ENCODE measurements around the gene IGBP1. TPM values are rescaled to one million over a fixed set of nuclear protein-coding genes. Genes with fewer than 3 reads are reported as not detected.

The IGBP1 gene
- total and polyA plus RNA-seq, 10 of the 15 experiments (the other 5 are each of a cell fraction or from before 2014, with no cell fraction given): 29.7 to 120 (median 58.7) TPM

DNA sequence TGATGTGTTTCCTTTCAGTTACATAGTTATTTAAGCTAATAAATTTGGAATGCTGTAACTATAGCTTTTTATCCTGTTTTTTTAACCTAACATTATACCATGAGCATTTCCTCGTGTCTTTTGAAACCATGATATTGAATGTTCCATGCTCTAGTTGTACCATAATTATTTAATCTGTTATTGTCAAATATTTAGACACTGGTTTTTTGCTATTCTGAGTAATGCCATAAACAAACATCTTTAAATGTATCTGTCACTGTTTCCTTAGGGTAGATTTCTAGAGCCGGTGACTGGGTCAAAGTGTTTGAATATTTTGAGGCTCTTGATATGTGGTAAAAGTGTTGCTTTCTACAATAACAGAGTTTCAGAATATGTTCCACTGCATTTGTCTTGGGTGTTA lies 5.4 kb downstream of the IGBP1 start:
- BruUV-seq (replicated peaks): no TSS peak
- Histone ChIP-seq H3K9ac (ENCODE audit: control insufficient read depth, insufficient read depth, low read length) (no peak overlapping the region), H3K79me2 (ENCODE audit: control insufficient read depth, insufficient read depth, low read length) (peaks cover 16% of the 10 kb centered on the region), H4K20me1 (ENCODE audit: control insufficient read depth, insufficient read depth) (no peaks in the 10 kb centered on the region), H3K4me2 (ENCODE audit: control insufficient read depth, insufficient read depth) (no peak overlapping the region), H3K4me3 (no peak overlapping the region), H3K4me1 (ENCODE audit: control insufficient read depth, insufficient read depth, low read length) (no peaks in the 10 kb centered on the region), H3K27me3 (replicated peaks in 1 of 2; ENCODE audit: control insufficient read depth in 2 of 2, insufficient read depth in 2 of 2, low read length in 1 of 2) (no peaks in the 10 kb centered on the region), H3K9me3 (replicated peaks; ENCODE audit: control insufficient read depth, insufficient read depth, low read length) (no peaks in the 10 kb centered on the region), H3K27ac (ENCODE audit: control insufficient read depth, insufficient read depth) (no peak overlapping the region), H2AFZ (ENCODE audit: control insufficient read depth, low read depth, low read length) (no peak overlapping the region), H3K36me3 (ENCODE audit: control insufficient read depth in 2 of 2, insufficient read depth in 2 of 2, low read length in 1 of 2) (no peaks in the 10 kb centered on the region)
- ChIA-PET SMC1A (ENCODE audit: uncharacterized antibody, unreplicated experiment) (no interaction called here), POLR2A (no interaction called here), CTCF (no interaction called here), RAD21 (ENCODE audit: unreplicated experiment) (no interaction called here)
- WGBS (ENCODE audit: insufficient coverage, insufficient replicate concordance, low lambda C conversion rate, missing lambda C conversion rate): 68% methylated on average over 2 of the region's 2 CpGs
- TF ChIP-seq NR2C1 (IDR thresholded peaks at IDR 0.05) (no peak), MEF2A (IDR thresholded peaks at IDR 0.05; ENCODE audit: insufficient read depth, low read depth, low read length) (no peak), ASH2L (IDR thresholded peaks at IDR 0.05; ENCODE audit: borderline replicate concordance, low read depth) (no peak), MEF2B (IDR thresholded peaks at IDR 0.05; ENCODE audit: partially characterized antibody, poor library complexity, severe bottlenecking) (no peak), POLR2AphosphoS2 (IDR thresholded peaks at IDR 0.05; ENCODE audit: low read depth, low read length) (no peak), DPF2 (IDR thresholded peaks at IDR 0.05) (no peak), SMC3 (IDR thresholded peaks at IDR 0.05; ENCODE audit: borderline replicate concordance, low read length) (no peak), CHD1 (IDR thresholded peaks at IDR 0.05; ENCODE audit: low read depth, low read length) (no peak), NFXL1 (IDR thresholded peaks at IDR 0.05; ENCODE audit: borderline replicate concordance) (no peak), ZNF207 (IDR thresholded peaks at IDR 0.05; ENCODE audit: borderline replicate concordance) (no peak), SRF (IDR thresholded peaks at IDR 0.05; ENCODE audit: low read depth in 2 of 2, low read length in 2 of 2) (no peak), KAT2A (conservative IDR thresholded peaks at IDR 0.05; ENCODE audit: control insufficient read depth, low read depth, low read length) (no peak), NR2F1 (conservative IDR thresholded peaks at IDR 0.05) (no peak)
- TF ChIP-seq, protein P1, sequence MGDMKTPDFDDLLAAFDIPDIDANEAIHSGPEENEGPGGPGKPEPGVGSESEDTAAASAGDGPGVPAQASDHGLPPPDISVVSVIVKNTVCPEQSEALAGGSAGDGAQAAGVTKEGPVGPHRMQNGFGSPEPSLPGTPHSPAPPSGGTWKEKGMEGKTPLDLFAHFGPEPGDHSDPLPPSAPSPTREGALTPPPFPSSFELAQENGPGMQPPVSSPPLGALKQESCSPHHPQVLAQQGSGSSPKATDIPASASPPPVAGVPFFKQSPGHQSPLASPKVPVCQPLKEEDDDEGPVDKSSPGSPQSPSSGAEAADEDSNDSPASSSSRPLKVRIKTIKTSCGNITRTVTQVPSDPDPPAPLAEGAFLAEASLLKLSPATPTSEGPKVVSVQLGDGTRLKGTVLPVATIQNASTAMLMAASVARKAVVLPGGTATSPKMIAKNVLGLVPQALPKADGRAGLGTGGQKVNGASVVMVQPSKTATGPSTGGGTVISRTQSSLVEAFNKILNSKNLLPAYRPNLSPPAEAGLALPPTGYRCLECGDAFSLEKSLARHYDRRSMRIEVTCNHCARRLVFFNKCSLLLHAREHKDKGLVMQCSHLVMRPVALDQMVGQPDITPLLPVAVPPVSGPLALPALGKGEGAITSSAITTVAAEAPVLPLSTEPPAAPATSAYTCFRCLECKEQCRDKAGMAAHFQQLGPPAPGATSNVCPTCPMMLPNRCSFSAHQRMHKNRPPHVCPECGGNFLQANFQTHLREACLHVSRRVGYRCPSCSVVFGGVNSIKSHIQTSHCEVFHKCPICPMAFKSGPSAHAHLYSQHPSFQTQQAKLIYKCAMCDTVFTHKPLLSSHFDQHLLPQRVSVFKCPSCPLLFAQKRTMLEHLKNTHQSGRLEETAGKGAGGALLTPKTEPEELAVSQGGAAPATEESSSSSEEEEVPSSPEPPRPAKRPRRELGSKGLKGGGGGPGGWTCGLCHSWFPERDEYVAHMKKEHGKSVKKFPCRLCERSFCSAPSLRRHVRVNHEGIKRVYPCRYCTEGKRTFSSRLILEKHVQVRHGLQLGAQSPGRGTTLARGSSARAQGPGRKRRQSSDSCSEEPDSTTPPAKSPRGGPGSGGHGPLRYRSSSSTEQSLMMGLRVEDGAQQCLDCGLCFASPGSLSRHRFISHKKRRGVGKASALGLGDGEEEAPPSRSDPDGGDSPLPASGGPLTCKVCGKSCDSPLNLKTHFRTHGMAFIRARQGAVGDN (IDR thresholded peaks at IDR 0.05): no peak
- TF ChIP-seq, protein P2, sequence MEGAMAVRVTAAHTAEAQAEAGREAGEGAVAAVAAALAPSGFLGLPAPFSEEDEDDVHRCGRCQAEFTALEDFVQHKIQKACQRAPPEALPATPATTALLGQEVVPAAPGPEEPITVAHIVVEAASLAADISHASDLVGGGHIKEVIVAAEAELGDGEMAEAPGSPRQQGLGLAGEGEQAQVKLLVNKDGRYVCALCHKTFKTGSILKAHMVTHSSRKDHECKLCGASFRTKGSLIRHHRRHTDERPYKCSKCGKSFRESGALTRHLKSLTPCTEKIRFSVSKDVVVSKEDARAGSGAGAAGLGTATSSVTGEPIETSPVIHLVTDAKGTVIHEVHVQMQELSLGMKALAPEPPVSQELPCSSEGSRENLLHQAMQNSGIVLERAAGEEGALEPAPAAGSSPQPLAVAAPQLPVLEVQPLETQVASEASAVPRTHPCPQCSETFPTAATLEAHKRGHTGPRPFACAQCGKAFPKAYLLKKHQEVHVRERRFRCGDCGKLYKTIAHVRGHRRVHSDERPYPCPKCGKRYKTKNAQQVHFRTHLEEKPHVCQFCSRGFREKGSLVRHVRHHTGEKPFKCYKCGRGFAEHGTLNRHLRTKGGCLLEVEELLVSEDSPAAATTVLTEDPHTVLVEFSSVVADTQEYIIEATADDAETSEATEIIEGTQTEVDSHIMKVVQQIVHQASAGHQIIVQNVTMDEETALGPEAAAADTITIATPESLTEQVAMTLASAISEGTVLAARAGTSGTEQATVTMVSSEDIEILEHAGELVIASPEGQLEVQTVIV (IDR thresholded peaks at IDR 0.05; ENCODE audit: borderline replicate concordance, partially characterized antibody): no peak
- TF ChIP-seq, protein P3, sequence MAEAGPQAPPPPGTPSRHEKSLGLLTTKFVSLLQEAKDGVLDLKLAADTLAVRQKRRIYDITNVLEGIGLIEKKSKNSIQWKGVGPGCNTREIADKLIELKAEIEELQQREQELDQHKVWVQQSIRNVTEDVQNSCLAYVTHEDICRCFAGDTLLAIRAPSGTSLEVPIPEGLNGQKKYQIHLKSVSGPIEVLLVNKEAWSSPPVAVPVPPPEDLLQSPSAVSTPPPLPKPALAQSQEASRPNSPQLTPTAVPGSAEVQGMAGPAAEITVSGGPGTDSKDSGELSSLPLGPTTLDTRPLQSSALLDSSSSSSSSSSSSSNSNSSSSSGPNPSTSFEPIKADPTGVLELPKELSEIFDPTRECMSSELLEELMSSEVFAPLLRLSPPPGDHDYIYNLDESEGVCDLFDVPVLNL (IDR thresholded peaks at IDR 0.05; ENCODE audit: low read depth, low read length): no peak
- intact Hi-C loops (cut with micrococcal nuclease; ENCODE audit: unreplicated experiment): no loop called here
- no peak for FAIRE-seq
- ATAC-seq: no peak
- in situ Hi-C loops (cut with MboI): loop anchor here (25.0 kb wide), 1 partner anchor 101 kb away; the partner anchor contains the start of gene AWAT2
- DNase-seq (ENCODE audit: low read depth, low spot score): no peak

All from GM12878 (cell line).